Measurements from ENCODE around the gene STAB1. TPM values are rescaled to one million over a fixed set of nuclear protein-coding genes. Genes with fewer than 3 reads are reported as not detected.

The STAB1 gene
- total RNA-seq = 10 to 100 TPM; 29.0 to 47.5 (median 41.9) TPM
- 10 to 100 TPM; 15.9 to 27.4 (median 22.5) TPM for polyA plus RNA-seq
- long read RNA-seq, donor 1, partial matches to known transcripts = 13 of 27 reads
- long read RNA-seq, donor 1, other reads (novel, unspliced or antisense) = 14 of 27 reads
- long read RNA-seq, donor 2, partial matches to known transcripts = 29 of 48 reads
- long read RNA-seq, donor 2, other reads (novel, unspliced or antisense) = 19 of 48 reads

DNA sequence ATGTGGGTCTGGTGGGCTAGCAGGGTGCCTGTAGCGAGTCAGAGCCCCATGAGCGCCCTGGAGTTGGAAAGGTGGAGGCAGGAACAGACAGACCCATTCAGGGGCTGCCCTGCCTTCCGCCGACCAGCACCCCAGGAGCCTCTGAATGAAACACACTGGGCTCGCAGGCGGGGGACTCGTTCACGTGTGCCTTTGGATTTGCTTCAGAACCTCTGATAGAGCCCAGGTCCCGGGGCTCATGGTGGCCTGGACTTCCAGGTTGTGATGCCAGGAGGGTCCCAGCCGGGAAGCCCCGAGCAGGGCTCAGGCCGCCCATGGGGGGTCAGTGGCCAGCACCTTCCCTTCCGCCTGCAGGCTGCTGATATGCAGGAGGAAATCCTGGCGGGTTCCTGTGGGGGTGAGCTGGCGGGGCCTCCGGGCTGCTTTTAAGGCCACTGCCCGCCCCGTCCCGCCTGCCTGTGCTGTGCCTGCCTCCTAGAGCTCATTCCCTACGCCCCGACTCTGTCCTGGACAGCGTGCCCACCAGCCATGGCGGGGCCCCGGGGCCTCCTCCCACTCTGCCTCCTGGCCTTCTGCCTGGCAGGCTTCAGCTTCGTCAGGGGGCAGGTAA, at the start of gene STAB1:
Gene STAB1 (plus strand): TSS at position 453 of the 610 bp plus-strand sequence. CDS start 76 bp downstream, at position 529.
- peak; percentile 63 to 77 for DNase-seq
- intact Hi-C loops (cut with DNase I) = loop anchor here in 1 of 2 donors (5.0 kb wide), 1 partner anchor 37 kb away; the partner anchor contains the start of gene NT5DC2
- Histone ChIP-seq H3K36me3 (ENCODE audit: insufficient read depth in 1 of 2, low read depth in 1 of 2) (peaks cover 0 to 35% of the 10 kb centered on the region in 2 donors), H3K27ac (peak within 1 kb of the TSS; percentile 66), H3K27me3 (ENCODE audit: insufficient read depth in 3 of 3, low read length in 2 of 3) (no peaks in the 10 kb centered on the region), H3K4me1 (peaks cover 8% of the 10 kb centered on the region), H3K4me3 (peak within 1 kb of the TSS; percentile 61), H3K9me3 (no peaks in the 10 kb centered on the region)
- ATAC-seq = peak; percentile 29 to 47 (median 34)
- 55 to 62% (median 62%) methylated on average over 25 of the region's 25 CpGs for WGBS, 3 donors
- TF ChIP-seq, protein P1, sequence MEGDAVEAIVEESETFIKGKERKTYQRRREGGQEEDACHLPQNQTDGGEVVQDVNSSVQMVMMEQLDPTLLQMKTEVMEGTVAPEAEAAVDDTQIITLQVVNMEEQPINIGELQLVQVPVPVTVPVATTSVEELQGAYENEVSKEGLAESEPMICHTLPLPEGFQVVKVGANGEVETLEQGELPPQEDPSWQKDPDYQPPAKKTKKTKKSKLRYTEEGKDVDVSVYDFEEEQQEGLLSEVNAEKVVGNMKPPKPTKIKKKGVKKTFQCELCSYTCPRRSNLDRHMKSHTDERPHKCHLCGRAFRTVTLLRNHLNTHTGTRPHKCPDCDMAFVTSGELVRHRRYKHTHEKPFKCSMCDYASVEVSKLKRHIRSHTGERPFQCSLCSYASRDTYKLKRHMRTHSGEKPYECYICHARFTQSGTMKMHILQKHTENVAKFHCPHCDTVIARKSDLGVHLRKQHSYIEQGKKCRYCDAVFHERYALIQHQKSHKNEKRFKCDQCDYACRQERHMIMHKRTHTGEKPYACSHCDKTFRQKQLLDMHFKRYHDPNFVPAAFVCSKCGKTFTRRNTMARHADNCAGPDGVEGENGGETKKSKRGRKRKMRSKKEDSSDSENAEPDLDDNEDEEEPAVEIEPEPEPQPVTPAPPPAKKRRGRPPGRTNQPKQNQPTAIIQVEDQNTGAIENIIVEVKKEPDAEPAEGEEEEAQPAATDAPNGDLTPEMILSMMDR (IDR thresholded peaks at IDR 0.05) = no peak

DNA sequence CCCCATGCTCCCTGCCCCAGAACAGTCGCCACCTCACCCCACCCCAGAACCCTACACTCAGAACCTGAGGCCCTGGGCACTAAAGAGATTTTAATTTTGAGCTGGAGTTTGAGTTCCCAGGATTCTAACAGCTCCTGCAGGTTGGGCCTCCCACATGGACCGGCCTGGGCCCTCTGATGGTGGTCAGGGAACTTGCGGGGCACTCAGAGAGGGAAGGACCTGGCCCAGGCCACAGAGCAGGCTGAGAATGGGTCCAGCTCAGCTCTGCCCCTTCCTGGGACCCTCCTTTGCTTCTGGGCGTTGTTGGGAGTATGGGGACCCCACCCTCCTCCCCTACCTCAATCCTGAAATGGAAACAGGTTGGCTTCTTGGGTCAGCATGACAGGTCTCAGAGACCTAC, 49.1 kb upstream of the STAB1 start:
- no peaks in the 10 kb centered on the region for H3K27me3 ChIP-seq (ENCODE audit: insufficient read depth in 3 of 3, low read length in 2 of 3)
- DNase-seq = no peak
- peak overlapping the region; percentile 6 for H3K27ac ChIP-seq
- no peaks in the 10 kb centered on the region for H3K9me3 ChIP-seq
- H3K4me1 ChIP-seq = peaks cover 13% of the 10 kb centered on the region
- H3K4me3 ChIP-seq = no peak overlapping the region
- TF ChIP-seq, protein P1 (IDR thresholded peaks at IDR 0.05) = no peak
- ATAC-seq = peak in 2 of 4 donors; percentile 1 to 4
- H3K36me3 ChIP-seq (ENCODE audit: insufficient read depth in 1 of 2, low read depth in 1 of 2) = no peaks in the 10 kb centered on the region
- WGBS, 3 donors = 89 to 93% (median 89%) methylated on average over 4 of the region's 4 CpGs
- intact Hi-C loops (cut with DNase I) = loop anchor here in 1 of 2 donors (2.0 kb wide), 1 partner anchor 215 kb away; no protein-coding TSS in a partner anchor

GRCh38 chr3:52446631-52447511, 48.3 kb upstream of the STAB1 start:
- H3K27me3 ChIP-seq (ENCODE audit: insufficient read depth in 3 of 3, low read length in 2 of 3) = no peaks in the 10 kb centered on the region
- H3K27ac ChIP-seq = peak overlapping the region; percentile 6
- H3K4me1 ChIP-seq = peaks cover 13% of the 10 kb centered on the region
- TF ChIP-seq, protein P1 (IDR thresholded peaks at IDR 0.05) = peak; percentile 100
- H3K4me3 ChIP-seq = no peak overlapping the region
- ATAC-seq = peak; percentile 29 to 59 (median 48)
- H3K36me3 ChIP-seq (ENCODE audit: insufficient read depth in 1 of 2, low read depth in 1 of 2) = no peaks in the 10 kb centered on the region
- intact Hi-C loops (cut with DNase I) = loop anchor here in 1 of 2 donors (1.0 to 2.0 kb wide), 2 partner anchors 19 to 216 kb away; no protein-coding TSS in a partner anchor
- H3K9me3 ChIP-seq = no peaks in the 10 kb centered on the region
- WGBS, 3 donors = 33 to 37% (median 33%) methylated on average over 13 of the region's 13 CpGs
- DNase-seq = peak; percentile 67 to 80

DNA sequence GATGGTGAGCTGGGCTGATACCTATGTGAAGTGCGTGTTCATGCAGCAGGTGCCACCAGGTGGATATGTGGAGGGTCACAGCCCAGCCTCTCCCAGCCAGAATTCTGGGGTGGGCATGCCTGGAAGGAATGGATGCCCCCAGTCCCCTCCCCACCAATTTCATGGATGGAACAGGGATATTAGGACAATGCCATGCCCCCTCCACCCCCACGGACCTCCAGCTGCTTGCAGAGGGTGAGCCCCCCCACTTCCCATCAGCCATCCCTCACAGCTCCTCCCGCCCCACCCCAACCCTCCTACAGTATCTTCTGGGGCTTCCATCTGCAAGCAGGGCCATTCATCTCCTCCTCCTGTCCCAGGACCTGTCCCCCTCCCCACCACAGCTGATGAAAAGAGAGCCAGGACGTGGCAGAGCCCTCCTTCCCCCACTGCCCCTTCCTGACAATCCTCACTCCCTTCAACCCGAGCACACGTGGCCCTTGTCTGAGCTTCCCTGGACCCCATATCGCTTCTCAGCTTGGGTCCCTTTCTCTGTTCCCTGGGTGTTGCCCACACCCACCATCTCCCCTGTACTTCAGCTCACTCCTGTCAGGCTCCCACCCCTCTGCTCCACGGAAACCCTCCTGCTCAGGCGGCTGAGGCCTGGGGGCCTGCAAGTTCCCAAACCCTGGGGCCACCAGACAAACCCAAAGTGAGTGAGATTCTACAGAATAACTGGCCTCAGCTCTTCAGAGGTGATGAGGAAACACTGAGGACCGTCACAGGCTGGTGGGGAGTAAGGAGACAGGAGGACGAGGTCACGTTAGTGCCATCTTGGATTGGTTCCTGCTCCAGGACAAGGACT, 47.4 kb upstream of the STAB1 start:
- TF ChIP-seq, protein P1 (IDR thresholded peaks at IDR 0.05) = no peak
- no peak for ATAC-seq
- intact Hi-C loops (cut with DNase I) = loop anchor here in 1 of 2 donors (1.0 to 2.0 kb wide), 2 partner anchors 19 to 217 kb away; no protein-coding TSS in a partner anchor
- Histone ChIP-seq H3K4me3 (no peak overlapping the region), H3K27ac (peak overlapping the region; percentile 90), H3K9me3 (no peaks in the 10 kb centered on the region), H3K27me3 (ENCODE audit: insufficient read depth in 3 of 3, low read length in 2 of 3) (no peaks in the 10 kb centered on the region), H3K36me3 (ENCODE audit: insufficient read depth in 1 of 2, low read depth in 1 of 2) (no peaks in the 10 kb centered on the region), H3K4me1 (peaks cover 18% of the 10 kb centered on the region)
- DNase-seq = peak in 1 of 2 donors; percentile 40
- 48 to 51% (median 50%) methylated on average over 11 to 12 of the region's 12 CpGs for WGBS, 3 donors

Data from psoas muscle (tissue), 8 donors.